Activated T-cell treated with anti-CD3 and anti-CD28 coated beads for 24 hours (primary cell): Measurements from ENCODE around the gene ATP10B.

Experiments used
- DNase-seq: peaks from one replicate; pipeline ENCODE4 v3.0.0-alpha.2; 2020; ENCODE audit warnings: low read depth

Gene ATP10B

DNA sequence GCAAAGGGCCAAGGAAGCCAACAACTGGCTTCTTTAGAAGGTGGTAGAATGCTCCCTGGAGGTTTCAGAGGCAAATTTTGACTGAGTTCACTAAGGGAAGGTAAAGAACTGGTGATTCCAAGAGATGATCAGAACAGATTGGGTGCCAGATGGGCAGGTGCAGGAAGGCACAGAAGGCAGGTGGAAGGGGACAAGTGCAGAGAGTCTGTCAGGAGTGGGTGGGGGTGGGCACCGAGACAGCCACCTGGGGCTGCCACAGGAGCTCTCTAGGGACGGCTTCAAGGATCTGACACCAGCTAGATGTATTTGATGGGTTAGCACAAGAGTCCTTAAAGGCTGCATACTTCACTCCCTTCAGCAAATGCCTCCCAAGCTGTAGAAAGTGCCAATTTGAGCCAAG lies 223.0 kb downstream of the ATP10B start:
- DNase-seq = no peak

DNA sequence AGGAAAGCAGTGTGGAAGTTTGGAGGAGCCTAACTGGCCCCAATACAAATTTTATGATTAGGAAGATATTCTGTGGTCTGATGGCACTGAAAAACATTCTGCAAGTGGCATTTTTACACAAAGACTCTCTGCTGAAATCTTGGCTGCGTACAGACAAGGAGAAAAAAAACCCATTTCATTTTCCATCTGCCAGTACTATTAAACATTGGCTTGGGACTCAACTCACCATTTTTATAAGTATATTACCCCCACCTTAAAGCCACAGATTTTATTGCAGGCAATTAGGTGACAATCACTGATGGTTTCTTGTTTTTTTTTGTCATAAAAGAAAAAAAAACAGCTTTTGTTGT lies 223.4 kb downstream of the ATP10B start:
- no peak for DNase-seq

DNA sequence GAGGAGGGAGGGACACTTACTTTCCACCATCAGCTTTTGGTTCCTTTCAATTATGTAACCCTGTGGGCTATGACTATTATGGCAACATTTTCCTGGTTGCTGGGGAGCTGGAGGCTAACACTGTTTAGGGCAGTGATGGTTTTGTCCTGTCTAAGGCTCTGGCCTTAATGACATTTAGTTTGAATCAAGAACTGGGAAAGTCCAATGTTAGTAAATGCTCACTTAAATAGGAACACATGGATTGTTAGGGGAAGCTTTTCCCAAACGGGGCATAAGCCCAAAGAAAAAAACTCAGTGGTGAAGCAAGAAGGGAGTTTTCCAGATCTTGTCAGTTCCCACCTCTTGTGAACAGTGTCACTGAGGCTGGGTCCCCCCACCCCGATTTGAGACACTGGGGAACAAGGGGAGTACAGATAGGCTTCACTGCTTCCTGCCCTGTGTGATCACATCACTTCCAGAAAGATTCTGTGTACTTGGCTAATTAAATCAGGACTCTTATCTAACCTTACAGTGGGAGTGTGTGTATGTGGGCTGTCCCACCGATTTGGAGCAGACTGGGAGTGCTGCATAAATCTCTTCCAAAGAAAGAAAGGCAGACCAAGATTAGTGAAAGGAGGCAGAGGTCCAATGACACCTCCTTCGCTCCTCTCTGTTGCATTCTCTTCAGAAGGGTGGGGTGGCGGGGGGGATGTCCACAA lies 223.9 kb downstream of the ATP10B start:
- DNase-seq = no peak

DNA sequence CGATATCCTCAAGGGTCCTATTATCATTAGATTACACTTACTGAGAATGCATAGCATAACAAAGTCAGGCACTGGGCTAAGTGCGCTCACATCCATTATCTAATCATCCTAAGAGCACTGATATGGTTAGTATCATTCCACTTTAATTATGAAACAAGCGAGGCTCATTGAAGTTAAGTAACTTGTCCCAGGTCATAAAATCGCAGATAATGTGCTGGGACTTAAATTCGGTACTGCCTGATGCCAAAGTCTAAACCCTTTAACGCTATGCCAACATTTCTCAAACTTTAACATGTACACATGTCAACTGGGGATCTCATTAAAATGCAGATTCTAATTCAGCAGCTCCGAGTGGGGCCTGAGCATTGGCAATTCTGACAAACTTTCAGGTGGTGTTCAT lies 225.7 kb downstream of the ATP10B start:
- no peak for DNase-seq

DNA sequence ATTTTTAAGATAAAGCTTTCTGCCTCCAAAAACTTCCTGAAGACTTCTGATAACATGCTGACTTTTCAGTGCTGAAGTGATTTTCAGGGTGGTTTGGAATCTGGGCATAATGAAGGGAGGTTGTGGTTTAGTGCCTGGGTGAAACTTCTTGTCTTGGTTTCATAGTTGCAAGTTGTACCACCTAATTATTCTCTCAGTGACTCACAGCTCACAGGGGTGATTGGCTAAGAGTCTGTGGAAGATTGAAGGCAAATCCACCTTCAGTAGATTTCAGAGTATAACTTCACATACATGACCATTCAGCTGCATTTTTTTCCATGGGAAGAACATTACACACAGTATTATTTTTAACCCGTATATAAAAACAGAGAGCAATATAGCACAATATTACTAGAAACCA lies 230.5 kb downstream of the ATP10B start:
- DNase-seq = no peak

DNA sequence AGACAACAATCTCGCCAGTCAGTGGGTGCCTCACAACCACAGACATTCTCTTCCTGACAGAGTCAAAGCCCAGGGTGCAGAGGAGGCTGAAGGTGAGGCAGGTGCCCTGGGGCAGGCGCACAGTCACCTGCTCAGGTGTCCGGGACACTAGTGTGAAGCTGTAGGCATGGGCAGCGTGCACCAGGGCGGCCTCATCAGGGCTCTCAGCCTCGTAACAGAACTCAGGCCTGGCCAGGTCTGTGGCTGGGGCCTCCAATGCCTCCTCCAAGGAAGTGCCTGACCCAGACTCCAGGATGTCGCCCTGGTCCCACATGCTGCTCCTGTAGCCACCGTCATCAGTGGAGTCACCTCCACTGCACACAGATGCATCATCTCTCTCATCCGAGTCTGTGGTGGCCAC lies 231.6 kb downstream of the ATP10B start:
- no peak for DNase-seq

DNA sequence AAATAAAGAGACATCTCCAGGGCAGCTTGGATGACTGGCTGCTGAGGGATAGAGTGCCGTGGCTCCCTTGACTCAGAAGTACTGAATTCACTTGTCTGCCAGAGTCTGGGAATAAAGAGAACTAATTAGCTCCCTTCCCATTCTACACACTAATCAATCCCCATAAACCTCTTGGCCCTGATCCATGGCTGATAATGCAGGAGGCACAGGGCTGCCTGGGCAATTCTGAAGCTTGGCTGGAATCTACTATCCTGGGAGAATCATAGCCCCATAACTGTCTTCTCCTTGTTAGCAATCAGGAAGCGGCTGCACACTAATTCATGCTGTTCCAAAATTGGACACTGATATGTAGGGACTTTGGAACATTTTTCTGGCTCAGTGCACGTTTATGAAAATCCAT lies 232.6 kb downstream of the ATP10B start:
- DNase-seq = no peak

DNA sequence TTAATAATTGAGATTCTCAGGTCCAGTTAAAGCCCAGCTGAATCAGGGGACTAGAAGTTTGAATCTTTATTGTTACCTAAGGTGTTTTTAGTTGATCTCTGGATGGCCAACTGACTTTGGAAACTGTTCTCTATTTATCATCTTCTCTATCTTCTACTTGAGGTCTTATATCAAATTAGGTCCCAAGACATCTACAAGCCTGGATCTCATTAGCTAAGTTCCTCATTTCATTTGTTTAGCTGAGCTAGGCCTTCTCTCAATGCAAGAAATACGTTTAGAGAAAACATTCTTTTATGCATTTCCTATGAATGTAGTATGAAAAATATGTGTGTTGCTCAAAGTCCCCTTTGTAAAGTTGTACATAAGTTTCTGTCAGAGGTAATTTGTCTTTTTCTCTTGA lies 233.7 kb downstream of the ATP10B start:
- DNase-seq = no peak

DNA sequence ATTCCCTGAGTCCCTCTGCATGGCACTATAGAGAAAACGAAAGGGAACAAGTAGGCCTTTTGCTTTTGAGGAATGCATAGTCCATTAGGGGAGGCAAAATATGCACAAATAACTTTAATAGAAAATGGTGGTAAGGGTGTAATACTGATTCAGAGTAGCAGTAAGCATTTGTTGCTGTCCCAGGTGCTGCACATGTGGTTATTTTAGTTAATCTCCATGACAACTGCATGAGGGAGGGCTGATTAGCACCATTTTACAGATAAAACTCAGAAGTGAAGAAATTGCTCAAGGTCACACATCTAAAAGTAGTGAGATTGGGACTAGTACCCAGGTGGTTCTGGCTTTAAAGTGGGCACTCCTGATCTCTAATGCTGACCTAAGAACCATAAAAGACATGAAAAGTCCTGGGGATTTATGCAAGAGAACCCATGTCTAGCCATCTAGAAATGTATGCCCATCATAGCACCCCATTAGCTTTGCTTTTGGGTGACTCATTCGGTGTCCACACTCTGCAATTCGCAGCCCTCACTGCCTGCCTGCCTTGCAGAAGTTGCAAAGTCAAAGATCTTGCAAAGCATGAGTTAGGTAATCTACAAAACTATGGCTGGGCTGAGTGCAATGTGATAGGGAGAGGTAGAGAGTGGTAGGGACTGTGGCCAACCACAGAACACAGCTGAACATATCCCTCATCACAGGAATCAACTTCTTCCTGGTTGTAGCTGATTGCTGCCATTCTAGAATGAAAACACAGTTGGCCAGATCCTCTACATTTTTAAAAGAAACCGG lies 235.1 kb downstream of the ATP10B start:
- DNase-seq = no peak

DNA sequence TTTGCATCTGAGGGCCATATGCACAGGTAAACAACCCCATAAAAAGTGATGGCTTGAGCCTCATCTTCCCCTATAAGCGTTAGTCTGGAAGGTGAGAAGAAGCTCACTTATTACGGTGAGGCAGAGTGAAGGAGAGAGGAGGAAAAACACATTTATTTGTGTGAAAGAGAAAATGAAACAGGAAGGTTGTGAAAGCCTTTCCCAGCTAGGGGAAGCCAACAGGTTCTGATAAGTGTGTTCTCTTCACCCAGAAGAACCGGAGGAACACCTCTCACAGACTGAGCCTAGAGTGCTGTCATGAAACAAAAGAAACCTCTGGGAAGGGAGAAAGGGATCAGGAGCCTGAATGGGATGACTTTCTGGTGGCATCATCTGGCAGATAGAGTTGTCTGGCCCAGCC lies 237.9 kb downstream of the ATP10B start:
- no peak for DNase-seq

DNA sequence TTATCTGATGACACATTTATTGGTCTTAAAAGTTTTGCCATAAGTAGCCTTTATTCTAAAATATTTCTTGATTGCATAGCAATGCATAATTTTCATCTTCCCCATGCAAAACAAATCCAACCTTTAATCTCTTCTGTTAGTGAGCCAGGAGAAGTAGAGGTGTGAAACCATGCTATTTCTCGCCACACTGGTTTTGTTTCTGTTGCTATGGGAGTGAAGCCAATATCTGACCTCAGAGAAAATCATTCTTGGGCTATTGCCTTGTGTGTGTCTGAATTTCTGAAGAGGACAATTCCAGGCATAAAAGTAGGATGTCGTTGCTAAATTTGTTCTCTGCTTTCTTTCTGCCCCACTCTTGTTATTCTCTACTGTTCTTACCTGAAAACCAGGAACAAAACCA lies 246.7 kb downstream of the ATP10B start:
- DNase-seq = no peak

DNA sequence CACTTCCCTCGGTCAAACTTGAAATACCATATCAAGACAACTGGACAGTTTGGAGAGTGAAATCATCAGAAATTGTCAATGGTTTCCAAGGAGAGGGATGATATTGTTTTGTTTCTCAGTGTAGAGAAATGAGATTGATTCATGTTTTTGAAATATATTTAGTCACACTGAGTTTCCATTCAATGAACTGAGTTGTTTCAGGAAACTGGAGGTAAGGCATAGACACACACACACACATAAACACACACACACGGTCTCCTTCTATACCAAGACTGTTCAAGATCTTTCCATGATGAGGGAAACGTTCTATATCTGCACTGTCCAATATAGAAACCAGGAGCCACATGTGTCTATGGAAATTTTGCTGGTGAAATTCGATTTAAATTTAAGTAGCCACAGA lies 247.5 kb downstream of the ATP10B start:
- no peak for DNase-seq

DNA sequence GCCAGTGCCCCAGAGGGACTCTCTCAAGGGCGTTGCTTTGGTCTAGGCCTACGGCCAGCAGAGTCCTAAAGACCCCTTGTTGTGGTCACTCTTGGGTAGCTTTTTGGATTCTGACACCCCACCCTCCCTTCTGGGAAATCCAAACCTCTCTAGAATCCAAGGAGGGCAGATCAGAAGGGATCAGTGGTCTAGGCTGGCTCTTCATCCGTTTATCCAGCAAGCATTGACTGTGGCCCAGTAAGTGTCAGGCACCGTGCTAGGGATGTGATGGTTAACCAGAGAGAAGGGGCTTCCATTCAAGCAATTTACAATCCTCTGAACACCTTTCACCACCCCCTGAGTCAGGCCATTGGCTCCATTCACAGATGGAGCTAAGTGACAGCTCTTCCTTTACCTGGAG lies 249.3 kb downstream of the ATP10B start:
- DNase-seq = no peak

DNA sequence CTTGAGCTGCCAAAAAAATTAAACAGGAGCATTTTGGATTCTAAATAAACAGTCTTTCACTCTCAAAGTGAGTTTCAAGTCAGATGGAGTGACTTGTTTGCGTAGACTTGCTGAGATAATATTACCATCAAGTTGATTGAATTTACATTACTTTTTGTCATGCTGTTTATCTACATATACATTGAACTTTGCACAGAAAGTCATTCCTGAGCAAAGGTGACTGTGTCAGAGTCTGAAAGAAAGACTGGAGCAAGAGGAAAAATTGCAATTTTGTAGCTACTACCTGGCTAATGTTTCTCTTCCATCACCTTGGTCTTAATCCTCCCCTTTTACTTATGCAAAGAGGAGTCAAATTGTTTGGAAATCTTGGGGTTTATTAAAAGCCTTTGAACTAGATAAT lies 251.0 kb downstream of the ATP10B start:
- no peak for DNase-seq

DNA sequence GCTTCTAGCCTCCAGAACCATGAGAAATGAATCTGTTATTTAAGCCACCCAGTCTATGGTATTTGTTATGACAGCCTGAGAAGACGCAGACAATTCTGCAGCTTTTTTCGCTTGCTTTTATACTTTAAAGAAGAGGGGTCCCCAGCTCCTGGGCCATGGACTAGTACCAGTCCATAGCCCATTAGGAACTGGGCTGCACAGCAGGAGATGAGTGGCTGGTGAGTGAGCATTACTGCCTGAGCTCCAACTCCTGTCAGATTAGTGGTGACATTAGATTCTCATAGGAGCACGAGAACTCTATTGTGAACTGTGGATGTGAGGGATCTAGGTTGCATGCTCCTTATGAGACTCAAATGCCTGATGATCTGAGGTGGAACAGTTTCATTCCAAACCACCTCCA lies 278.7 kb downstream of the ATP10B start:
- DNase-seq = no peak

DNA sequence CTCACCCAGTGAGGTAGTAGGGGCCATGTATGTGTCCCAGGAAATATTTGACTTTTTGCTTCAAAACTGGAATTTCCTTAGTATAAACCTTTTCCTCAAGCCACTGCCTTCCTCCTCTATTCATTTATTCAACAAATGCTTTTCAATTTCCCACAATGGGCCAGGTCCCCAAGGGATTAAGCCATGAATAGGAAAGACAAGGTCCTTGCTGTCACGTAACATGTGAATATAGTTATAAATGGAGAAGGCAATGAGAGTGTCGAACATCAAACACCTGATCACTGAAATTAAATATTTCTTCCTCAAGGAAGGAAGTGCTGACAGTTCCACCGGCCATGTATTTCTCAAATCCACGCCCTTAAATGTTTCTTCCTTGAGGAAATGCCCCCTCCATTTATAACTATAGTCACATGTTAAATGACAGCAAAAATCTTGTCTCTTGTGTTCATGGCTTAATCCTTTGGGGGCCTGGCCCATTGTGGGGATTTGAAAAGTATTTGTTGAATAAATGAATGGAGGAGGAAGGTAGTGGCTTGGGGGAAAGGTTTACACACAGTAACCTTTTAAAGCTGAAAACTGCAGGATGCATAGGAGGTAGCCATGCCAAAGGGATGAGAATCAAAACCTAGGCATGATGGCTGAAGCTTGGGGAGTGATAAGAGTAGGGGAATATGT lies 284.8 kb downstream of the ATP10B start:
- no peak for DNase-seq

DNA sequence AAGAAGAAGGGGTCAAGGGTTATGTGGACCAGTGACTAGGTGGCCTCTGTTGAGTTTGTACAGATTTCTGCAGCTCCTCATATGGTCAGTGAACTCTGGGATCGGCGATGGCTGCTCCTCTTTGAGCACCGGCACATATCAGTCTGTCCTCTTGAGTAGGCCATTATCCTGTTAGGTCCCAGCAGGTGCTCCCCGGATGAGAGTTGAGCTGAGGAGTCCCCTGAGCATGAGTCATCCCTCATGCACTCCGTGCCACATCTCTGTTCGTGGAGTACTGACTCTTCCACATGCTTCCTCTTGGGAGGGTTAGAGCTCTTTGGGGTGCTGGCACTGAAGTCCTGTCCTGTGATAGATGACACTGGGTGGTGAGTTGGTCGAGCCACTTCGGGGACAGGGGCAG lies 286.6 kb downstream of the ATP10B start:
- DNase-seq = no peak

DNA sequence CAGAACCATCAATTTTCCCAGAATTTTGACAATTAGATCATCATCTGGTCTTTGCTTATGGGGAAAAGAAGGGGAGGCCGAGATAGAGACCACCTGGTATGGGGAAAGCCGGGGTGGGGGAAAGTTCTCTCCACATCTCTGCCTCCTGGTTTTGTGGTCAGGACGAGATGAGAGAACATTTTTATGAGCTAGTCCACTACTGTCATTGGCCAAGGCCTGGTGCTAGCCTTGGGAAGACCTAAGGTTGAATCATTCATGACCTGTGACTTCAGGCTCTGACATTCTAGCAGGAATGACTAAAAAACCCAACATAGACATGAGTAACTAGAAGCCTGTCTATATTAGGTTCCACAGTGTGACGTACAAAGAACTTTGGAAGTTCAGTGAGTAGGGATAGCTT lies 295.2 kb downstream of the ATP10B start:
- no peak for DNase-seq

DNA sequence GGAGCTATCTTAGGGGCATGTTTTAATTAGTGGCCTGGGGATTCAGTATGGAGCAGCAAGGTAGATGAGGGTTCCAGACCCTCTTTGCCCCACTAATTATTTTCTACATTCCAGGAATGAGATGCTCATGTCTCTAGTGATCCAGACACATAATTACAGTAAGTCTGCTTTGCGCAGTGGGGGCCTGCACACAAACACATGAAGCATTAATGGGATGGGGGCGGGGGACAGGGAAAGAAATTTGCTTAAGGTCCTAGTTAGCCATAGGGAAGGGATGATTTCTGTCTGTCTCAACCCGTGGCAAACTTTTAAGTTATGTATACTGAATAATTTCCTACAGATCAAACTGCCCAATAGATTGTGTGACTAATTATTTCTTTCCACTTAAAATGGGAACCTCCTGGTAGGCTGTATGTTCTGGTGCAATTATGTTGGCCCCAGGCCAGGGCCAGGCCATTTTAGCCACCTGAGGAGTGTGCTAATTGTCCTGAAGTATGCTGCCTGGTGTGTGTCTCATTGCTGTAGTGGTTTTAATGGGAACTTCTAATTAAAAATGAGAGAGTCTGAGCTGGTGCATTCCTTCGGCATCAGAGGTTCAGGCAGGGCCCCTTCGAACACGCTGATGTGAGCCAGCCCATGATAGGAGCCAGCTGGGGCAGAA lies 295.9 kb downstream of the ATP10B start:
- DNase-seq = no peak

DNA sequence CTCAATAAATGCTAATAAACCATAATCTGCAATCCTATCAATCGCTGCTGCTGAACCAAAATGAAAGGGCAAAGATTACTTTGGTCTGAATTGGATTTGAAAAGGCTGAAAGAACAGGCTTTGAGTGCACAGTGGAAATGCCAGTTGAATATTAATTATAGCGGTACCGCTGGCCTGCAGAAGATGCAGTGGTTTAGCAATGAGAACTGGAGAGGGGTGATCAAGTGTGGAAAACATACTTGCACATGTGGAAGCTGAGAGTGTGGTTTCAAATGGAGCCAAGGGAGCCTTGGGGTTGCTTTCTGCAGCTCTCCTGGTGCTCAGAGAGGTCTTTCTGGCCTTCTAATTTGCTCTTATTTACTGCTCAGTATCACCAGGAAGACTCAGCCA lies 296.4 kb downstream of the ATP10B start:
- no peak for DNase-seq

DNA sequence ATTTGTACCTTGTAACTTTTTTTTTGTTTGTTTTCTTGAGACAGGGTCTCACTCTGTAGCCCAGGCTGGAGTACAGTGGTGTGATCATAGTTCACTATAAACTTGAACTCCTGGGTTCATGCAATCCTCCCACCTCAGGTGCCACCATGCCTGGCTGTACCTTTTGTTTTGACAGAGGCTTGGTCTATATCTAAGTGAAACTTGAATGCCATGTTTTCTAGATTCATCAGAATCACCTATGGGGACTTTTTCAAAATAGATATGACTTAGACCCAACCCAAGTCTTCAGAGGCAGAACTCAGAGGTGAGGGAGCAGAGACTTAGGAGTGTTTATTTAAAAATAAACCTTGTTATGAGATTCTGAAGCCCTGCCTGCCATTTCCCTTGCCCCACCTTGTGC lies 301.9 kb downstream of the ATP10B start:
- no peak for DNase-seq

DNA sequence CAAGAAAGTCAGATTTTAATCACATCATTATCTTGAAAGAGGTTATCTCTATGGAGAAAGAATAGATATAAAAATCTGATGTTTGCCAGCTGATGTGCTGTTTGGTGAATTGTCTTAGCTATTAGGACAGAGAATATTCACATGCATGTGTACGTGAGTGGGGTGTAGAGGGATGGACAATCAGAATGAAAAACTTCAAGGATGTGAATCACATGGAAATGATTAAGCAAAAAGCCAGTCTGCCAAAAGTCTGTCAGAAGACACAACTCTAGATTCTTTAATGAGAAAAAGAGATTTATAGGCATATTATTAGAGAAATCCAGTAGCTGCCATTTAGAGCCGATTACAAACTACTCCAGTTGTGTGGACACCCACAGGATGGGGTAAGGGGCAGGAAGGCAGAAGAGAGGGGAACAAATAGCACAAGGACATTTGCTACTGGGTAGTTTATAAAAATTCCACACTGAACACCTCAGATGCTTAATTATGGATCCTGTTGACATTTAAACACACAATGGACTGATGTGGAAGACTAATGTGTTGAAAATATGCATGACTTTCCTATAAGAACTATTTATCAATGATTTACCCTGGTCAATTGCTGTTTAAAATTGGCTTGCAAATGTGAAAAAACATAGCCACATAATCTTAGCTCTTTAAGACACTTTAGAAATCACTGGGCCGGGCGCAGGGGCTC lies 302.9 kb downstream of the ATP10B start:
- no peak for DNase-seq
